Liver (tissue), 9 donors: Measurements from ENCODE around the gene GRAMD1A. TPM values are rescaled to one million over a fixed set of nuclear protein-coding genes. Genes with fewer than 3 reads are reported as not detected.
A peak's percentile ranks its signal among the peaks of the same experiment; 100 is the strongest.

ENCODE experiments used
- DNase-seq: peaks from one replicate; pipeline ENCODE4 v3.0.0-alpha.2; 2017; ENCODE audit warnings: low spot score
- H3K27ac ChIP-seq, 2 donors: one replicate each; pipeline ENCODE4 v1.7.0; 2013; ENCODE audit warnings: inconsistent platforms in 2 of 2, low read length in 2 of 2, control low read depth in 1 of 2, low read depth in 1 of 2, mild to moderate bottlenecking in 1 of 2
- H3K27me3 ChIP-seq, 4 donors: one replicate each; pipeline versions ENCODE4 v1.6.1 to v1.7.0; 2013; ENCODE audit warnings: low read length in 3 of 4, inconsistent platforms in 1 of 4, mild to moderate bottlenecking in 1 of 4, moderate library complexity in 1 of 4; ENCODE audit not compliant: control insufficient read depth in 4 of 4, insufficient read depth in 4 of 4
- H3K36me3 ChIP-seq, 4 donors: one replicate each; pipeline versions ENCODE4 v1.6.1 to v1.7.0; 2013; ENCODE audit warnings: low read length in 3 of 4, mild to moderate bottlenecking in 3 of 4, low read depth in 1 of 4, moderate library complexity in 1 of 4; ENCODE audit not compliant: control insufficient read depth in 4 of 4, insufficient read depth in 3 of 4
- H3K4me1 ChIP-seq, 4 donors: one replicate each; pipeline versions ENCODE4 v1.6.1 to v1.7.0; 2013; ENCODE audit warnings: low read length in 3 of 4, mild to moderate bottlenecking in 3 of 4, moderate library complexity in 1 of 4; ENCODE audit not compliant: control insufficient read depth in 4 of 4, insufficient read depth in 4 of 4
- H3K4me3 ChIP-seq, 3 donors: one replicate each; pipeline versions ENCODE4 v1.6.1 to v1.7.0; 2013; ENCODE audit warnings: low read length in 3 of 3, control low read depth in 1 of 3, low read depth in 1 of 3, mild to moderate bottlenecking in 1 of 3
- H3K9ac ChIP-seq, 2 donors: one replicate each; pipeline ENCODE4 v1.7.0; 2013; ENCODE audit warnings: low read length in 2 of 2, mild to moderate bottlenecking in 2 of 2, moderate library complexity in 2 of 2, control low read depth in 1 of 2, low read depth in 1 of 2
- H3K9me3 ChIP-seq, 4 donors: one replicate each; pipeline versions ENCODE4 v1.6.1 to v1.7.0; 2013; ENCODE audit warnings: low read length in 3 of 4; ENCODE audit not compliant: control insufficient read depth in 4 of 4
- EGR1 ChIP-seq, 2 donors: IDR thresholded peaks; 2 replicates each; pipeline ENCODE4 v1.6.1; 2016 to 2018; ENCODE audit warnings: antibody characterized with exemption in 2 of 2, low read depth in 2 of 2
- FOXA1 ChIP-seq: IDR thresholded peaks from 2 replicates; pipeline ENCODE4 v1.6.1; 2016; ENCODE audit warnings: antibody characterized with exemption
- GABPA ChIP-seq, 2 donors: IDR thresholded peaks in 1 of 2; conservative IDR thresholded peaks in 1 of 2; 2 replicates each; pipeline ENCODE4 v1.6.1; 2016; ENCODE audit warnings: antibody characterized with exemption in 2 of 2, mild to moderate bottlenecking in 1 of 2, moderate library complexity in 1 of 2
- NR2F2 ChIP-seq: IDR thresholded peaks from 2 replicates; pipeline ENCODE4 v1.6.1; 2016; ENCODE audit warnings: antibody characterized with exemption
- RXRA ChIP-seq, 2 donors: IDR thresholded peaks; 2 replicates each; pipeline ENCODE4 v1.6.1; 2017 to 2018; ENCODE audit warnings: antibody characterized with exemption in 2 of 2, mild to moderate bottlenecking in 1 of 2
- SP1 ChIP-seq: IDR thresholded peaks from 2 replicates; pipeline ENCODE4 v1.6.1; 2018; ENCODE audit warnings: antibody characterized with exemption, mild to moderate bottlenecking
- WGBS: extraction: QIAGEN DNeasy Blood & Tissue Kit; methylation state at CpG from one replicate; pipeline ENCODE4 v1.1.7; 2013; 5-methylcytosine and 5-hydroxymethylcytosine counted together
- polyA plus RNA-seq, 2 donors: library from polyadenylated mRNA; stranded (reverse) in 1 of 2; unstranded in 1 of 2; fragments of 200-250 nt in 1 of 2; fragments of >200 nt in 1 of 2; fragmentation: Nextera tagmentation in 1 of 2; extraction: Ambion mirVana in 1 of 2; gene quantifications; one replicate each; pipeline versions ENCODE4 v1.2.1 to v1.2.3, GENCODE V29; 2013 to 2015
- total RNA-seq, 2 donors: library from RNA; depleted of rRNA; stranded (reverse); fragments of >200 nt; gene quantifications; one replicate each; pipeline ENCODE4 v1.2.3, GENCODE V29; 2014
- TF ChIP-seq, protein P1 (sequence below): IDR thresholded peaks from 2 replicates; pipeline ENCODE4 v1.6.1; 2016; ENCODE audit warnings: antibody characterized with exemption
- TF ChIP-seq, protein P2 (sequence below): IDR thresholded peaks from 2 replicates; pipeline ENCODE4 v1.6.1; 2016; ENCODE audit warnings: antibody characterized with exemption, mild to moderate bottlenecking
- donor health status: healthy.
- donor health status: healthy.
- donor health status: healthy.
- donor health status: healthy.
- donor health status: healthy.

The GRAMD1A gene
- total and polyA plus RNA-seq, 4 donors = 8.6 to 14.1 (median 11.2) TPM

DNA sequence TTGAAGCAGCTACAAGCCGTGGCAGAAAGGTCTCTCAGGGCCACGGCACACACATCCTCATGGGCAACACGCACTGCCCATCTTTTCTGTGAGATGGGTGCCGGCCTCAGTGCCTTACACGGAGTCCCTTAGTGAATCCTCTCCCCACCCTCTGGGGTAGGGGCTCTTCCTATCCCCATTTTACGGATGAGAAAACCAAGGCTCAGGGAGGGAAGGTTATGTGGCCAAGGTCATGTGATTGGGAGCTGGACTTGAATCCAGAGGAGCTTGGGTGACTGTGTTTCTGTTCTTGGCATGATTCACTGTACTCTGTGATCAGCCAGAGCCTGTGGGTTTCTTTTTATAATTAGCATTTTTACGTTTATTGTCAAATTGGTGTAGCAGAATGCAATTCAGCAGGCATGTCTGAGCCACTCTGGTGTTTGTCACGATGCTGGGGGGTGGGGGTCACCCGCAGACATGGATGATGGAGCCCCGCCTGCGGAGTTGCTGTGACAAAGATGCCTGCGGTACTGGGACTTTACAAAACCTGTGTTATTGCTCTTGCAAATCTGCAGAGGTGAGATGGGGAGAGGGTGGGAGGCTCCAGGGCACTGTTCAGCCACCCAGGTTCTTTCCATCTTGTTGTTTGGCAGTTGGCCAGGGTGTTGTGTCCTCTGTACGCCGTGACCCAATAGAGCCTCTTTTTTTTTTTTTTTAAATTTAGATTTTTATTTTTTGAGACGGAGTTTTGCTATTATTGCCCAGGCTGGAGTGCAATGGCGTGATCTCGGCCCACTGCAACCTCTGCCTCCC is 34.7 kb downstream of the GRAMD1A start:
- Histone ChIP-seq H3K27me3 (no peaks in the 10 kb centered on the region), H3K36me3 (no peaks in the 10 kb centered on the region), H3K4me1 (peaks cover 6 to 32% (median 14%) of the 10 kb centered on the region in 4 donors), H3K9me3 (no peaks in the 10 kb centered on the region), H3K4me3 (no peak overlapping the region), H3K9ac (no peak overlapping the region), H3K27ac (no peak overlapping the region)
- TF ChIP-seq, protein P1, sequence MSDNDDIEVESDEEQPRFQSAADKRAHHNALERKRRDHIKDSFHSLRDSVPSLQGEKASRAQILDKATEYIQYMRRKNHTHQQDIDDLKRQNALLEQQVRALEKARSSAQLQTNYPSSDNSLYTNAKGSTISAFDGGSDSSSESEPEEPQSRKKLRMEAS = no peak
- TF ChIP-seq RXRA (IDR thresholded peaks at IDR 0.05) (peak in 1 of 2 donors; percentile 4), GABPA (IDR thresholded peaks at IDR 0.05 in 1 of 2, conservative IDR thresholded peaks at IDR 0.05 in 1 of 2) (no peak)
- 80% methylated on average over 17 of the region's 17 CpGs for WGBS
- no peak for DNase-seq

DNA sequence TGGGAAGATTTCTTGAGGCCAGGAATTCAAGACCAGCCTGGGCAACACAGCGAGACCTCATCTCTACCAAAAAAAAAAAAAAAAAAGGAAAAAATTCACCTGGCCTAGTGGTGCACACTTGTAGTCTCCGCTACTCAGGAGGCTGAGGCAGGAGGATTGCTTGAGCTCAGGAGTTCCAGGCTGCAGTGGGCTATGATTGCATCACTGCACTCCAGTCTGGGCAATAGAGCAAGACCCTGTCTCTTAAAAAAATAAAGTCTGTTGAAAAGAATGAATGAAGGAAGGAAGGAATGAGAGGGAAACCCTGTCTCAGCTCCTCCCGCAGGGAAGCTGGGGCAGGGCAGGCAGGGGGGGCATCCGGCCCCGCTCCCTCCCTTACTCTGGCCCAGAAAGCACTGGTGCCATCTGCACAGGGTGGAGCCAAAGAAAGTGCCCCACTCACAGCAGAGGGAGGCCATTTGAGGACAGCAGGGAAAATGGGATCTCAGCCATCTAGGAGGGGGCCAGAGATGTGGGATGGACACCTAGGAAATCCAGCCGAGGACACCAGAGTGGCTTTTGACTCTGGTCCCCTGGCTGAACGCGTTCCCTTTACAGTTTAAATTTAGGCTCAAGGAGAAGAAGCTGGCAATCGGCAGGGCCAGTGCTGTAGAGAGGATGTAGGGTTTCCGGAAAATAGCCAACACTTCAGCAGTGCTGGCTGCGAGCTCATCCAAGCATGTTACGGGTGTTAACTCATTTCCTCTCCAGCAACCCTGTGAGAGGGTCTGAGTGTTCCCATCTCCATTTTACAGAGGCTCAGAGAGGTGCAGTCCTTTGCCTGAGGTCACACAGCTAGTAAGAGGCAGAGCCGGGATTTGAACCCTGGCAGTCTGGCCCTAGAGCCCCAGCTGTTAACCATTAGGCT is 37.8 kb downstream of the GRAMD1A start:
- Histone ChIP-seq H3K36me3 (no peaks in the 10 kb centered on the region), H3K27ac (peak overlapping the region in 1 of 2 donors; percentile 37), H3K4me1 (peaks cover 9 to 46% (median 18%) of the 10 kb centered on the region in 4 donors), H3K9ac (no peak overlapping the region), H3K4me3 (no peak overlapping the region), H3K27me3 (no peaks in the 10 kb centered on the region), H3K9me3 (no peaks in the 10 kb centered on the region)
- DNase-seq = no peak
- TF ChIP-seq, protein P1 = no peak
- TF ChIP-seq GABPA (IDR thresholded peaks at IDR 0.05 in 1 of 2, conservative IDR thresholded peaks at IDR 0.05 in 1 of 2) (no peak), SP1 (peak; percentile 31), FOXA1 (no peak), EGR1 (IDR thresholded peaks at IDR 0.05; ENCODE audit: low read depth in 2 of 2) (no peak), NR2F2 (peak; percentile 29)
- TF ChIP-seq, protein P2, sequence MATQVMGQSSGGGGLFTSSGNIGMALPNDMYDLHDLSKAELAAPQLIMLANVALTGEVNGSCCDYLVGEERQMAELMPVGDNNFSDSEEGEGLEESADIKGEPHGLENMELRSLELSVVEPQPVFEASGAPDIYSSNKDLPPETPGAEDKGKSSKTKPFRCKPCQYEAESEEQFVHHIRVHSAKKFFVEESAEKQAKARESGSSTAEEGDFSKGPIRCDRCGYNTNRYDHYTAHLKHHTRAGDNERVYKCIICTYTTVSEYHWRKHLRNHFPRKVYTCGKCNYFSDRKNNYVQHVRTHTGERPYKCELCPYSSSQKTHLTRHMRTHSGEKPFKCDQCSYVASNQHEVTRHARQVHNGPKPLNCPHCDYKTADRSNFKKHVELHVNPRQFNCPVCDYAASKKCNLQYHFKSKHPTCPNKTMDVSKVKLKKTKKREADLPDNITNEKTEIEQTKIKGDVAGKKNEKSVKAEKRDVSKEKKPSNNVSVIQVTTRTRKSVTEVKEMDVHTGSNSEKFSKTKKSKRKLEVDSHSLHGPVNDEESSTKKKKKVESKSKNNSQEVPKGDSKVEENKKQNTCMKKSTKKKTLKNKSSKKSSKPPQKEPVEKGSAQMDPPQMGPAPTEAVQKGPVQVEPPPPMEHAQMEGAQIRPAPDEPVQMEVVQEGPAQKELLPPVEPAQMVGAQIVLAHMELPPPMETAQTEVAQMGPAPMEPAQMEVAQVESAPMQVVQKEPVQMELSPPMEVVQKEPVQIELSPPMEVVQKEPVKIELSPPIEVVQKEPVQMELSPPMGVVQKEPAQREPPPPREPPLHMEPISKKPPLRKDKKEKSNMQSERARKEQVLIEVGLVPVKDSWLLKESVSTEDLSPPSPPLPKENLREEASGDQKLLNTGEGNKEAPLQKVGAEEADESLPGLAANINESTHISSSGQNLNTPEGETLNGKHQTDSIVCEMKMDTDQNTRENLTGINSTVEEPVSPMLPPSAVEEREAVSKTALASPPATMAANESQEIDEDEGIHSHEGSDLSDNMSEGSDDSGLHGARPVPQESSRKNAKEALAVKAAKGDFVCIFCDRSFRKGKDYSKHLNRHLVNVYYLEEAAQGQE = no peak
- 68% methylated on average over 13 of the region's 13 CpGs for WGBS
